ENCODE results near the gene SH3BP1. TPM values are rescaled to one million over a fixed set of nuclear protein-coding genes. Genes with fewer than 3 reads are reported as not detected.

The SH3BP1 gene, protein sequence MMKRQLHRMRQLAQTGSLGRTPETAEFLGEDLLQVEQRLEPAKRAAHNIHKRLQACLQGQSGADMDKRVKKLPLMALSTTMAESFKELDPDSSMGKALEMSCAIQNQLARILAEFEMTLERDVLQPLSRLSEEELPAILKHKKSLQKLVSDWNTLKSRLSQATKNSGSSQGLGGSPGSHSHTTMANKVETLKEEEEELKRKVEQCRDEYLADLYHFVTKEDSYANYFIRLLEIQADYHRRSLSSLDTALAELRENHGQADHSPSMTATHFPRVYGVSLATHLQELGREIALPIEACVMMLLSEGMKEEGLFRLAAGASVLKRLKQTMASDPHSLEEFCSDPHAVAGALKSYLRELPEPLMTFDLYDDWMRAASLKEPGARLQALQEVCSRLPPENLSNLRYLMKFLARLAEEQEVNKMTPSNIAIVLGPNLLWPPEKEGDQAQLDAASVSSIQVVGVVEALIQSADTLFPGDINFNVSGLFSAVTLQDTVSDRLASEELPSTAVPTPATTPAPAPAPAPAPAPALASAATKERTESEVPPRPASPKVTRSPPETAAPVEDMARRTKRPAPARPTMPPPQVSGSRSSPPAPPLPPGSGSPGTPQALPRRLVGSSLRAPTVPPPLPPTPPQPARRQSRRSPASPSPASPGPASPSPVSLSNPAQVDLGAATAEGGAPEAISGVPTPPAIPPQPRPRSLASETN
- 14.3 and 16.1 TPM in 2 replicates for total RNA-seq

DNA sequence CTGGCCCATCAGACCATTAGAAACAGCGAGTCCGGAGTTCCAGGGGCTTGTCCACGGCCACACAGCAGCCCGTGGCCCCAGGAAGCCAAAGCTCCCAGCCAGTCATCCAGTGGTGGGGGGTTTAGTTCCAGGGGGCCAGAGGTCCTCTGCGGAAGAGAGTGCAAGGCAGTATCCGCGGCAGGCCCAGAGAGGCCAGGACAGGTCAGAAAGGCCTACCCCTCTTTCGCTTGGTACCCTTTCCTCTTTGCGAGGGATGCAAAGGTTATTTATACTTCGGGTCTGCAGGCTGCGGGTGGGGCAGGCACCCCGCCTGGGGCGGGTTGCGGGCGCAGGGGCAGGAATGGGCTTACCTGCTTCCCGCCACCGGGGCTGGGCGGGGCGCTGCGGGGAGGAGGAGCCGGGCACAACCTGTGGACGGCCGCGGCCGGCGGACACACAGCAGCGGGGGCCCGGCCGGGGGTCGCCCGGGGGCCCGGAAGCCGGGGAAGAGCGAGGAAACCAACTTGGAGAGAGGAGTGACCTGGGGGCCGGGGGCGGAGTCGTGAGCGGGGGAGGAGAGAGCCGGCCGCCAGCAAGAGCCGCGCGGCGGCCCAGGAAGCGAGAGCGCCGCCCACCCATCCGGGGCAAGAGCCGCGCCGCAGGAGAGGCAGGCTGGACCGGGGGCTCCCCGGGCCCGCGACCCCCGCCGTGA lies at the start of gene SH3BP1:
TSS of gene SH3BP1 (plus strand) at position 600 of the 691 bp plus-strand sequence. CDS start 119 bp downstream, outside the sequence.

DNA sequence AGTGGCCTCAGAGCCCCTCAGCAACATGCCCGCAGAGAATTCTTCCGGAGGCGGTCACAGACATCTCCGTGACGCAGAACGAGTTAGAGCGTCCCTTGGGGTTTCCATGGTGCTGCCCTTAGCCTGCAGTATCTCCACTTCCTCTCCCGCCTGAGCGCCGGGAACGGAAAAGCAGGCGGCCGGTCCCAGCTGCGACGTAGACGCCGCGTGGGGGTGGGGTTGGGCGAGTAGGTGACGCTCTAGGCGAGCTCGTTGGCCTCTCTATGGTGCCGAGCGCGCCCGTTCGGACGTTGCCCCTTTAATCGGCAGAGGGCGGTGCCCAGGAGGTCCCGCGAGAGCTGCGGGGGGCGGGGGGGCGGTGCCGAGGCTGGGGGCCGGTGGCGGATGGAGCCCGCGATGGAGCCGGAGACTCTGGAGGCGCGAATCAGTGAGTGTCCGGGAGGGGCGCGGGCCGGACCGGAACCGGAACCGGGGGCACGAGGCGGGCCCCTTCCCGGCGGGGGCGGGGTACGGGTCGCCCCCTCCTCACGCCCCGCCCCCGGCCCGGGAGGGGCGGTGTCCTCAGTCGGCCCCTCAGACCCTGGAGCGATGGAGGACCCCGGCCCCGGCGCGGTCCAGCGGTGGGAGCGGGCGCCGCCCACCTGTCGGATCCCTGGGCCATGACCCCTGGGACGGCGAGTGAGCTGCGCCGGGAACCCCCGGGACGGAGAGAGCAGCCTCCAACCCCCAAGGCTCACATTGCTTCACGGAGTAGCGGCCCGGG lies 30.8 kb upstream of the SH3BP1 start, which contains the start of gene GGA1:
TSS of gene GGA1 (plus strand) at position 358 of the 763 bp plus-strand sequence. CDS start at position 385, 27 bp downstream.

DNA sequence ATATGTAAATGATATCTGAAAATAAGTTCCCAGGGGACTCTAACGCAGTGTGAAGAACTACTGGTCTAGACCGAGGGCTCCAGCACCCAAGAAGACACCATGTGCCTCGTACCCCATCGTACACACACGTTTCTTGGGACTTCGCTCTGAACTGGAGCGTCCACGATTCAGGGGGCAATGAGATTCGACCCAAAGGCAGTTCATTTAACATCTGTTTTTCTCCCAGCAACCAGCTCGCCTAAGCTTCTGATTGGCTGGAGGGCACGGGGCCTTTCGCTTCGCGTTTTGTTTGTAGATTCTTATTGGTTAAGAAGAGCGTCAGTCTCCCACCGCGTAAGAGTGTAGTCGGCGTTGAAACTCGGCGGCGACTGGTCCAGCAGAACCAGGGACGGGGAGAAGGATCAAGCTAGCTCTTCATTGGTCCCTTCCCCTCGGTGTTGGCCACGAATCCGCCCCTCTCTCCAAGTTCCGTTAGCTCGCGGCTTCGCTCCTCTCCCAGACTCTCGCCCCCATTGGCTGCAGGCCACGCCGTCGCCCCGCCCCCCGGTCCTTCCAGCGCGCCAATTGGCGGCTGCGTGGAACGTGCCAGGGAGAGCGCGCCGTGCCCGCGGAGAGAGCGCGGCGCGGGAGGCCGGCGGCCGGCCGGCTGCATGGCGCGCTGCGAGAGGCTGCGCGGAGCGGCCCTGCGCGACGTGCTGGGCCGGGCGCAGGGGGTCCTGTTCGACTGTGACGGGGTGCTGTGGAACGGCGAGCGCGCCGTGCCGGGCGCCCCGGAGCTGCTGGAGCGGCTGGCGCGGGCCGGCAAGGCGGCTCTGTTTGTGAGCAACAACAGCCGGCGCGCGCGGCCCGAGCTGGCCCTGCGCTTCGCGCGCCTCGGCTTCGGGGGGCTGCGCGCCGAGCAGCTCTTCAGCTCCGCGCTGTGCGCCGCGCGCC lies 18.9 kb downstream of the SH3BP1 start, which contains the start of gene PDXP:
TSS of gene PDXP (plus strand) at position 591 of the 933 bp plus-strand sequence. CDS start at position 651, 60 bp downstream.

DNA sequence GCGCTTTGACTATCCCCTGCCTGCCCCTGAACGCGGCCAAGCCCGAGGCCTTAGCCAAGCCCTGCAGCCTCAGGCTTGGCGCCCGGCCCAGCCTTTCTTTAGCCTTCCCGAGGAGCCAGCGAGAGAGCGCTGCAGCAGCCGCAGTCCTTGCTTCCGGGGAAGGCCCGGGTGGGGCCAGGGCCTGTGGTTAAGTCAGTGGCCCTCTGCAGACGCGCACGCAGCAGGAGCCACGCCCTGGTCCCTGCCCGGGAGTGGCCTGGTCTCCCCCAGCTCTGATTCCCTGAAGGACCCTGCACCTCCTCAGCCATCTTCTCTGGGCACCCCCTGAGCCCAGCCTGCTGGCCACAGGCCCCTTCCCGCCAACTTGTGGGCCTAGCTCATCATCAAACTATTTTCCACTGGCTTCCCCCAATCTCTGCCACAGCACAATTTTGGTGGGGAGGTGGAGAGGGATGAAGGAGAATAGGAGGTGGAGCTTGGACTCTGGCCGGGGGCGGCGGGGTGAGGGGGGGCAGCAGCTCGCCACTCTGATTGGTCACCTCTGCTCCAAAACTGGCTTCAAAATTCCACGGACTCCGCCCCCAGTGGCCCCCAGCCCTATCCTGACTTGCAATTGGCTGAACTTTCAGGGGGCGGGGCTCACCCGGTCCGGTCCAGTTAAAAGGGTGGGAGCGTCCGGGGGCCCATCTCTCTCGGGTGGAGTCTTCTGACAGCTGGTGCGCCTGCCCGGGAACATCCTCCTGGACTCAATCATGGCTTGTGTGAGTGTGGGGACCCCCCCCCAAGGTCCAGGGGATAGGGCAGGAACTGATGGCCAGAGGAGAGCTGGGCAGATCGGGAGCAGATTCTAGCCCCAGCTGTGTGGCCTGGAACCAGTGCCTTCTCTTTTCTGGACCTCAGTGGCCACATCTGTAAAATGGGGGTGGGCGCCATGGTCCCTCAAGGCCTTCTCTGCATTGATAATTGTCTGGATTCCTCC lies 35.8 kb downstream of the SH3BP1 start, which contains the start of gene LGALS1:
TSS of gene LGALS1 (plus strand) at position 686 of the 979 bp plus-strand sequence. CDS start at position 753, 67 bp downstream.

DNA sequence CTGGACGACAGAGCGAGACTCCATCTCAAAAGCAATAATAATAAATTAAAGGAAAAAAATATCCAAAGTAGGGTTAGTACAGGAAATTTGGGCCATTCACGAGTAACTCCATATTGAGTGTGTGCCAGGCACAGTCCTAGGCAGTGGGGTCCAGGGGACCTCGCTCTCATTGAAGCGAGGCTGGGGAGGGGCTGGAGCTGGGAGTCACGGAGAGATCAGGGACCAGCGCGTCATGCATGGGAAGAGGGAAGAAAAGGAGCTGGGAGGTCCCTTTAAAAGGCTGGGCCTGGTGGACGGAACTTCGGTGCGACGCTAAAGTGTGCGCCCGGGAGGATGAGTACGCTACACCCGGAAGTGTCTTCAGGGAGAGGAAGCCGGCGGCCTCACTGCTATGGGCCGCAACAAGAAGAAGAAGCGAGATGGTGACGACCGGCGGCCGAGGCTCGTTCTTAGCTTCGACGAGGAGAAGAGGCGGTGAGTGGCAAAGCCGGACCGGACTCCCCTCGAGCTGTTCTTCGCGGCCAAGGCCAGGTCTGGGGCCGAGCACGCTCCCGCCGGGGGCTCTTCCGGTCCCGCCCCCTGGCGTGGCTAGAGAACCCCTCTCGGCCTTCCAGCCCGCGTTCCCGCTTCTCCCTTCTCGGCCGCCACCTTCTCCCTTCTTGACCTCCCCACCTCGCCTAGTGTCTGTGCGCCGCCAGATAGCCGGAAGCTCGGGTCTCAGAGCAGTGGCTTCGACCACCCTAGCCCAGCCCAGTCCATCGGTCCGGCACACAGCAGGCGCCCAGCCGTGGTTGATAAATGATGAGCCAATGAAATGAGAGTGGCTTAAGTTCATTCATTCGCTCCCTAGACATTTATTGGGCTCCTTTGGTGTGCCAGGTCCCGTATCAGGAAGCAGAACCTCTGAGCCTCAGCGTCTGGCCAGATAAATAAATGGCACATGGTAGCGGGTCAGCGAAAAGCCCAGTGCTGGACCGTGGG lies 46.8 kb downstream of the SH3BP1 start, which contains the start of gene NOL12:
TSS of gene NOL12 (plus strand) at position 342 of the 981 bp plus-strand sequence. CDS start at position 392, 50 bp downstream.

DNA sequence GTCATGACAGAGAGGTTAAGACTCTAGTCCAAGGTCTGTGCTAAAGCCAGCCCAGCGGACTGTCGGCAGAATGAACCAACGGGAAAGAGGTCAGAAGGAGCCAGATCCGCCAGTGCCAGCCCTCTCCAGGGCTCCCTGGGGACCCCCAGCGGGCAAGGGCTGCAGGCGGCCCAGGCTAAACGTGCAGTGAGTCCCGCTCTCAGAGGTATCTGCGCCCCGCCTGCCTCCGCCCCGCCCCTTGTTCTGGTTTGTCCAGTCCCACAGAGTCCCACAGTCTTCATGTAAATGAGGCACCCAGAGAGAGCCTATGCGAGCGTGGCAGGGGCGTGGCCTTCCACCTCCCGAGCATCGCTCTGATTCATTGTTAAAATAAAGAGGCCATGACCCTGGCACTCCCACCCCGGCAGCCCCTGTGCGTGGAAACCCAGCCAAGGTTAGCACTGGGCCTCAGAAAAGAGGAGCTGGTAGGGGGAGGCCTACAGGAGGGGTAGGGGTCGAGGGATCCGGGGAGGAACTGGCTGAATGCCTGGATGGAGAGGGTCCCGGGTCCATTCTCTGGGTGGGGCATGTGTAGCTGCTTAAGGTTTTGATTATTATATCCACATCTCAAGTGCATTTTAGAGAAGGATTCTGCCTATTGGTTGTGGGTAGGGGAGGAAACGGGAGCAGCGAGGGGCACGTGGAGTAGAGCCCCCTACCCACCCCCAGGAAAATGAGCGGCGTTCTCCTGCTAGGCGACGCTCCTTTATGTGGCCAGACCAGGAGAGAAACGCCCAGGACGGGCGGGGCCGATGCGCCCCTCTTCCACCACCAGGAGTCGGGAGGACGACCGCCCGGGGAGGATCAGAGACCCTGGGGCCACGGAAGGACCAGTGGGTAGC lies 57.4 kb downstream of the SH3BP1 start, which contains the start of gene TRIOBP:
TSS of gene TRIOBP (plus strand) at position 392 of the 881 bp plus-strand sequence. CDS start 4,318 bp downstream, outside the sequence.

Other genes with a start within 250 kb of the SH3BP1 start
- gene ELFN2, start 212.2 kb upstream of the SH3BP1 start, total RNA-seq = 0.18 and 0.81 TPM in 2 replicates
- 1.3 TPM in 1 of 2 replicates, not detected in the other for gene MFNG, start 153.3 kb upstream of the SH3BP1 start, total RNA-seq
- gene CARD10, start 120.3 kb upstream of the SH3BP1 start, total RNA-seq = 5.8 and 6.3 TPM in 2 replicates
- 90.3 and 92.3 TPM in 2 replicates for gene CDC42EP1, start 79.2 kb upstream of the SH3BP1 start, total RNA-seq
- gene LGALS2, start 59.6 kb upstream of the SH3BP1 start, total RNA-seq = not detected in 2 replicates
- 31.6 and 34.8 TPM in 2 replicates for gene GGA1, start 30.8 kb upstream of the SH3BP1 start, total RNA-seq
- 17.3 and 18.1 TPM in 2 replicates for gene PDXP, start 19.1 kb downstream of the SH3BP1 start, total RNA-seq
- 7,107 and 10,121 TPM in 2 replicates for gene LGALS1, start 36.0 kb downstream of the SH3BP1 start, total RNA-seq
- 21.9 and 41.2 TPM in 2 replicates for gene NOL12, start 46.7 kb downstream of the SH3BP1 start, total RNA-seq
- 147 and 167 TPM in 2 replicates for gene TRIOBP, start 57.4 kb downstream of the SH3BP1 start, total RNA-seq
- 32.9 and 35.0 TPM in 2 replicates for gene GCAT, start 168.3 kb downstream of the SH3BP1 start, total RNA-seq
- not detected in 2 replicates for gene GALR3, start 183.7 kb downstream of the SH3BP1 start, total RNA-seq
- gene ANKRD54, start 204.7 kb downstream of the SH3BP1 start, total RNA-seq = 19.0 and 30.0 TPM in 2 replicates
- gene EIF3L, start 209.8 kb downstream of the SH3BP1 start, total RNA-seq = 432 and 441 TPM in 2 replicates

Data from cardiac atrium fibroblast (primary cell).